HepG2 (cell line): ENCODE measurements around the gene CD79A. TPM values are rescaled to one million over a fixed set of nuclear protein-coding genes. Genes with fewer than 3 reads are reported as not detected.

Source experiments
- CBX1 ChIP-seq: IDR thresholded peaks from one replicate; pipeline ENCODE4 v1.6.1; 2016; ENCODE audit warnings: antibody characterized with exemption, low read depth
- HNRNPH1 ChIP-seq: fragments of 200-400 bp; formaldehyde crosslinking; optimal IDR thresholded peaks from 2 replicates; pipeline ENCODE3; 2017; ENCODE audit warnings: mild to moderate bottlenecking, low read depth, low read length
- KDM5A ChIP-seq: fragments of 200-600 bp; sonication (generic); IDR thresholded peaks from 2 replicates; pipeline ENCODE4 v1.7.0; 2018; ENCODE audit warnings: antibody characterized with exemption, mild to moderate bottlenecking, low read length, borderline replicate concordance
- MXD4 ChIP-seq: IDR thresholded peaks from 2 replicates; pipeline ENCODE4 v1.6.1; 2016; ENCODE audit warnings: mild to moderate bottlenecking, missing biosample characterization, missing genetic modification reagents
- POLR2G ChIP-seq: fragments of 200-400 bp; formaldehyde crosslinking; IDR thresholded peaks from 2 replicates; pipeline ENCODE4 v1.6.1; 2018; ENCODE audit warnings: mild to moderate bottlenecking, low read depth, low read length, moderate library complexity
- ZNF3 ChIP-seq: IDR thresholded peaks from 2 replicates; pipeline ENCODE4 v1.7.0; 2017; ENCODE audit warnings: inconsistent platforms
- polyA plus RNA-seq, 8 experiments: library from polyadenylated mRNA; depleted of rRNA in 3 of 8; stranded (reverse) in 7 of 8; unstranded in 1 of 8; fragments of >200 nt; fragmentation: Illumina TruSeq in 4 of 8; extraction: Trizol in 4 of 8; gene quantifications; 2 replicates each; pipeline versions ENCODE4 v1.2.1 to v1.2.3, GENCODE V29; 2011 to 2016; ENCODE audit warnings: low read depth in 4 of 8, missing spikeins in 1 of 8, mixed read lengths in 1 of 8; ENCODE audit not compliant: insufficient read depth in 1 of 8
- total RNA-seq, 5 experiments: library from RNA; depleted of rRNA; stranded (reverse); fragments of >200 nt; fragmentation: Illumina TruSeq; extraction: Trizol; gene quantifications; 2 replicates each; pipeline ENCODE4 v1.2.3, GENCODE V29; 2016; ENCODE audit warnings: low read depth in 1 of 5
- TF ChIP-seq, protein P1 (sequence below): sonication (generic); formaldehyde crosslinking; IDR thresholded peaks from 2 replicates; pipeline ENCODE4 v1.4.0; 2020; ENCODE audit warnings: mild to moderate bottlenecking, missing genetic modification reagents
- TF ChIP-seq, protein P2 (sequence below): sonication (generic); formaldehyde crosslinking; conservative IDR thresholded peaks from 2 replicates; pipeline ENCODE4 v1.4.0; 2020; ENCODE audit warnings: missing genetic modification reagents
- TF ChIP-seq, protein P3 (sequence below): sonication (generic); formaldehyde crosslinking; IDR thresholded peaks from 2 replicates; pipeline ENCODE4 v1.5.1; 2020; ENCODE audit warnings: mild to moderate bottlenecking, missing genetic modification reagents, borderline replicate concordance
- TF ChIP-seq, protein P4 (sequence below): sonication (generic); formaldehyde crosslinking; IDR thresholded peaks from 2 replicates; pipeline ENCODE4 v1.5.0; 2020; ENCODE audit warnings: mild to moderate bottlenecking, missing genetic modification reagents, borderline replicate concordance

CD79A gene
- total and polyA plus RNA-seq, 2 of the 13 experiments (the other 11 are each of a cell fraction or from before 2014, with no cell fraction given), result 0.24 to 0.33 TPM

DNA sequence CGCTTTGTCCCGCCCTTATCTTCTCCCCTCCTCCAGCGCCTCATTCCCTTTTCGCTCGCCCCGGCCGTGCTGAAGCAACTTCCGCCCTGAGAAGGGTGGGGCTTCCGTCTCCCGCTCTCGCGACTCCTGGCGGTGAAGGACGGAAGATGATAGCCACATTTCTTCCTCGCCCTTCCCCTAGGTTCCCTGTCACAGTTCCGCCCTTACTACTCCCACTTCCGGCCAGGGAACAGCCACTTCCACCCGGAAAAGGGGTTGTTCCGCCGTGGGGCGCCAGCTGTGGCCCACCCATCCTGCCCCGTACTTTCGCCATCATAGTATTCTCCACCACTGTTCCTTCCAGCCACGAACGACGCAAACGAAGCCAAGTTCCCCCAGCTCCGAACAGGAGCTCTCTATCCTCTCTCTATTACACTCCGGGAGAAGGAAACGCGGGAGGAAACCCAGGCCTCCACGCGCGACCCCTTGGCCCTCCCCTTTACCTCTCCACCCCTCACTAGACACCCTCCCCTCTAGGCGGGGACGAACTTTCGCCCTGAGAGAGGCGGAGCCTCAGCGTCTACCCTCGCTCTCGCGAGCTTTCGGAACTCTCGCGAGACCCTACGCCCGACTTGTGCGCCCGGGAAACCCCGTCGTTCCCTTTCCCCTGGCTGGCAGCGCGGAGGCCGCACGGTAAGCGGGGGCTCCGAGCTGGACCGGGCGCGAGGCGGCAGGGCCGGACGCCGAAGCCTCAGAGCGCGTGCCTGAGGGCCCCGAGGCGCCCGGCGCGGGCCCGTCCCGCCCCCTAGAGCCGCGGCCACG lies 17.3 kb upstream of the CD79A start, which contains the start of gene RPS19 (continued):
- TF ChIP-seq, protein P1, sequence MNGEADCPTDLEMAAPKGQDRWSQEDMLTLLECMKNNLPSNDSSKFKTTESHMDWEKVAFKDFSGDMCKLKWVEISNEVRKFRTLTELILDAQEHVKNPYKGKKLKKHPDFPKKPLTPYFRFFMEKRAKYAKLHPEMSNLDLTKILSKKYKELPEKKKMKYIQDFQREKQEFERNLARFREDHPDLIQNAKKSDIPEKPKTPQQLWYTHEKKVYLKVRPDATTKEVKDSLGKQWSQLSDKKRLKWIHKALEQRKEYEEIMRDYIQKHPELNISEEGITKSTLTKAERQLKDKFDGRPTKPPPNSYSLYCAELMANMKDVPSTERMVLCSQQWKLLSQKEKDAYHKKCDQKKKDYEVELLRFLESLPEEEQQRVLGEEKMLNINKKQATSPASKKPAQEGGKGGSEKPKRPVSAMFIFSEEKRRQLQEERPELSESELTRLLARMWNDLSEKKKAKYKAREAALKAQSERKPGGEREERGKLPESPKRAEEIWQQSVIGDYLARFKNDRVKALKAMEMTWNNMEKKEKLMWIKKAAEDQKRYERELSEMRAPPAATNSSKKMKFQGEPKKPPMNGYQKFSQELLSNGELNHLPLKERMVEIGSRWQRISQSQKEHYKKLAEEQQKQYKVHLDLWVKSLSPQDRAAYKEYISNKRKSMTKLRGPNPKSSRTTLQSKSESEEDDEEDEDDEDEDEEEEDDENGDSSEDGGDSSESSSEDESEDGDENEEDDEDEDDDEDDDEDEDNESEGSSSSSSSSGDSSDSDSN (CRISPR knock-in tag), result peak; percentile 53
- TF ChIP-seq MXD4 (CRISPR knock-in tag) (no peak; the same call in 1 of the 2 replicates), CBX1 (no peak), ZNF3 (CRISPR knock-in tag) (no peak), POLR2G (peak; percentile 96), KDM5A (peak; percentile 77; the same call in 1 of the 2 replicates), HNRNPH1 (peak; percentile 94)
- TF ChIP-seq, protein P2, sequence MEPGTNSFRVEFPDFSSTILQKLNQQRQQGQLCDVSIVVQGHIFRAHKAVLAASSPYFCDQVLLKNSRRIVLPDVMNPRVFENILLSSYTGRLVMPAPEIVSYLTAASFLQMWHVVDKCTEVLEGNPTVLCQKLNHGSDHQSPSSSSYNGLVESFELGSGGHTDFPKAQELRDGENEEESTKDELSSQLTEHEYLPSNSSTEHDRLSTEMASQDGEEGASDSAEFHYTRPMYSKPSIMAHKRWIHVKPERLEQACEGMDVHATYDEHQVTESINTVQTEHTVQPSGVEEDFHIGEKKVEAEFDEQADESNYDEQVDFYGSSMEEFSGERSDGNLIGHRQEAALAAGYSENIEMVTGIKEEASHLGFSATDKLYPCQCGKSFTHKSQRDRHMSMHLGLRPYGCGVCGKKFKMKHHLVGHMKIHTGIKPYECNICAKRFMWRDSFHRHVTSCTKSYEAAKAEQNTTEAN (CRISPR knock-in tag), result no peak
- TF ChIP-seq, protein P3, sequence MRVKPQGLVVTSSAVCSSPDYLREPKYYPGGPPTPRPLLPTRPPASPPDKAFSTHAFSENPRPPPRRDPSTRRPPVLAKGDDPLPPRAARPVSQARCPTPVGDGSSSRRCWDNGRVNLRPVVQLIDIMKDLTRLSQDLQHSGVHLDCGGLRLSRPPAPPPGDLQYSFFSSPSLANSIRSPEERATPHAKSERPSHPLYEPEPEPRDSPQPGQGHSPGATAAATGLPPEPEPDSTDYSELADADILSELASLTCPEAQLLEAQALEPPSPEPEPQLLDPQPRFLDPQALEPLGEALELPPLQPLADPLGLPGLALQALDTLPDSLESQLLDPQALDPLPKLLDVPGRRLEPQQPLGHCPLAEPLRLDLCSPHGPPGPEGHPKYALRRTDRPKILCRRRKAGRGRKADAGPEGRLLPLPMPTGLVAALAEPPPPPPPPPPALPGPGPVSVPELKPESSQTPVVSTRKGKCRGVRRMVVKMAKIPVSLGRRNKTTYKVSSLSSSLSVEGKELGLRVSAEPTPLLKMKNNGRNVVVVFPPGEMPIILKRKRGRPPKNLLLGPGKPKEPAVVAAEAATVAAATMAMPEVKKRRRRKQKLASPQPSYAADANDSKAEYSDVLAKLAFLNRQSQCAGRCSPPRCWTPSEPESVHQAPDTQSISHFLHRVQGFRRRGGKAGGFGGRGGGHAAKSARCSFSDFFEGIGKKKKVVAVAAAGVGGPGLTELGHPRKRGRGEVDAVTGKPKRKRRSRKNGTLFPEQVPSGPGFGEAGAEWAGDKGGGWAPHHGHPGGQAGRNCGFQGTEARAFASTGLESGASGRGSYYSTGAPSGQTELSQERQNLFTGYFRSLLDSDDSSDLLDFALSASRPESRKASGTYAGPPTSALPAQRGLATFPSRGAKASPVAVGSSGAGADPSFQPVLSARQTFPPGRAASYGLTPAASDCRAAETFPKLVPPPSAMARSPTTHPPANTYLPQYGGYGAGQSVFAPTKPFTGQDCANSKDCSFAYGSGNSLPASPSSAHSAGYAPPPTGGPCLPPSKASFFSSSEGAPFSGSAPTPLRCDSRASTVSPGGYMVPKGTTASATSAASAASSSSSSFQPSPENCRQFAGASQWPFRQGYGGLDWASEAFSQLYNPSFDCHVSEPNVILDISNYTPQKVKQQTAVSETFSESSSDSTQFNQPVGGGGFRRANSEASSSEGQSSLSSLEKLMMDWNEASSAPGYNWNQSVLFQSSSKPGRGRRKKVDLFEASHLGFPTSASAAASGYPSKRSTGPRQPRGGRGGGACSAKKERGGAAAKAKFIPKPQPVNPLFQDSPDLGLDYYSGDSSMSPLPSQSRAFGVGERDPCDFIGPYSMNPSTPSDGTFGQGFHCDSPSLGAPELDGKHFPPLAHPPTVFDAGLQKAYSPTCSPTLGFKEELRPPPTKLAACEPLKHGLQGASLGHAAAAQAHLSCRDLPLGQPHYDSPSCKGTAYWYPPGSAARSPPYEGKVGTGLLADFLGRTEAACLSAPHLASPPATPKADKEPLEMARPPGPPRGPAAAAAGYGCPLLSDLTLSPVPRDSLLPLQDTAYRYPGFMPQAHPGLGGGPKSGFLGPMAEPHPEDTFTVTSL, result peak; percentile 43; the same call in 1 of the 2 replicates
- TF ChIP-seq, protein P4, sequence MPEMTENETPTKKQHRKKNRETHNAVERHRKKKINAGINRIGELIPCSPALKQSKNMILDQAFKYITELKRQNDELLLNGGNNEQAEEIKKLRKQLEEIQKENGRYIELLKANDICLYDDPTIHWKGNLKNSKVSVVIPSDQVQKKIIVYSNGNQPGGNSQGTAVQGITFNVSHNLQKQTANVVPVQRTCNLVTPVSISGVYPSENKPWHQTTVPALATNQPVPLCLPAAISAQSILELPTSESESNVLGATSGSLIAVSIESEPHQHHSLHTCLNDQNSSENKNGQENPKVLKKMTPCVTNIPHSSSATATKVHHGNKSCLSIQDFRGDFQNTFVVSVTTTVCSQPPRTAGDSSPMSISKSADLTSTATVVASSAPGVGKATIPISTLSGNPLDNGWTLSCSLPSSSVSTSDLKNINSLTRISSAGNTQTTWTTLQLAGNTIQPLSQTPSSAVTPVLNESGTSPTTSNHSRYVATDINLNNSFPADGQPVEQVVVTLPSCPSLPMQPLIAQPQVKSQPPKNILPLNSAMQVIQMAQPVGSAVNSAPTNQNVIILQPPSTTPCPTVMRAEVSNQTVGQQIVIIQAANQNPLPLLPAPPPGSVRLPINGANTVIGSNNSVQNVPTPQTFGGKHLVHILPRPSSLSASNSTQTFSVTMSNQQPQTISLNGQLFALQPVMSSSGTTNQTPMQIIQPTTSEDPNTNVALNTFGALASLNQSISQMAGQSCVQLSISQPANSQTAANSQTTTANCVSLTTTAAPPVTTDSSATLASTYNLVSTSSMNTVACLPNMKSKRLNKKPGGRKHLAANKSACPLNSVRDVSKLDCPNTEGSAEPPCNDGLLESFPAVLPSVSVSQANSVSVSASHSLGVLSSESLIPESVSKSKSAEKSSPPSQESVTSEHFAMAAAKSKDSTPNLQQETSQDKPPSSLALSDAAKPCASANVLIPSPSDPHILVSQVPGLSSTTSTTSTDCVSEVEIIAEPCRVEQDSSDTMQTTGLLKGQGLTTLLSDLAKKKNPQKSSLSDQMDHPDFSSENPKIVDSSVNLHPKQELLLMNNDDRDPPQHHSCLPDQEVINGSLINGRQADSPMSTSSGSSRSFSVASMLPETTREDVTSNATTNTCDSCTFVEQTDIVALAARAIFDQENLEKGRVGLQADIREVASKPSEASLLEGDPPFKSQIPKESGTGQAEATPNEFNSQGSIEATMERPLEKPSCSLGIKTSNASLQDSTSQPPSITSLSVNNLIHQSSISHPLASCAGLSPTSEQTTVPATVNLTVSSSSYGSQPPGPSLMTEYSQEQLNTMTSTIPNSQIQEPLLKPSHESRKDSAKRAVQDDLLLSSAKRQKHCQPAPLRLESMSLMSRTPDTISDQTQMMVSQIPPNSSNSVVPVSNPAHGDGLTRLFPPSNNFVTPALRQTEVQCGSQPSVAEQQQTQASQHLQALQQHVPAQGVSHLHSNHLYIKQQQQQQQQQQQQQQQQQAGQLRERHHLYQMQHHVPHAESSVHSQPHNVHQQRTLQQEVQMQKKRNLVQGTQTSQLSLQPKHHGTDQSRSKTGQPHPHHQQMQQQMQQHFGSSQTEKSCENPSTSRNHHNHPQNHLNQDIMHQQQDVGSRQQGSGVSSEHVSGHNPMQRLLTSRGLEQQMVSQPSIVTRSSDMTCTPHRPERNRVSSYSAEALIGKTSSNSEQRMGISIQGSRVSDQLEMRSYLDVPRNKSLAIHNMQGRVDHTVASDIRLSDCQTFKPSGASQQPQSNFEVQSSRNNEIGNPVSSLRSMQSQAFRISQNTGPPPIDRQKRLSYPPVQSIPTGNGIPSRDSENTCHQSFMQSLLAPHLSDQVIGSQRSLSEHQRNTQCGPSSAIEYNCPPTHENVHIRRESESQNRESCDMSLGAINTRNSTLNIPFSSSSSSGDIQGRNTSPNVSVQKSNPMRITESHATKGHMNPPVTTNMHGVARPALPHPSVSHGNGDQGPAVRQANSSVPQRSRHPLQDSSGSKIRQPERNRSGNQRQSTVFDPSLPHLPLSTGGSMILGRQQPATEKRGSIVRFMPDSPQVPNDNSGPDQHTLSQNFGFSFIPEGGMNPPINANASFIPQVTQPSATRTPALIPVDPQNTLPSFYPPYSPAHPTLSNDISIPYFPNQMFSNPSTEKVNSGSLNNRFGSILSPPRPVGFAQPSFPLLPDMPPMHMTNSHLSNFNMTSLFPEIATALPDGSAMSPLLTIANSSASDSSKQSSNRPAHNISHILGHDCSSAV (CRISPR knock-in tag), result no peak
